Inflammatory macrophage (primary cell): ENCODE results near the gene RHOA.

Experiments used
- DNase-seq, 2 donors: peaks; one replicate each; pipeline ENCODE4 v3.0.0-alpha.2; 2020 to 2022

RHOA gene

DNA sequence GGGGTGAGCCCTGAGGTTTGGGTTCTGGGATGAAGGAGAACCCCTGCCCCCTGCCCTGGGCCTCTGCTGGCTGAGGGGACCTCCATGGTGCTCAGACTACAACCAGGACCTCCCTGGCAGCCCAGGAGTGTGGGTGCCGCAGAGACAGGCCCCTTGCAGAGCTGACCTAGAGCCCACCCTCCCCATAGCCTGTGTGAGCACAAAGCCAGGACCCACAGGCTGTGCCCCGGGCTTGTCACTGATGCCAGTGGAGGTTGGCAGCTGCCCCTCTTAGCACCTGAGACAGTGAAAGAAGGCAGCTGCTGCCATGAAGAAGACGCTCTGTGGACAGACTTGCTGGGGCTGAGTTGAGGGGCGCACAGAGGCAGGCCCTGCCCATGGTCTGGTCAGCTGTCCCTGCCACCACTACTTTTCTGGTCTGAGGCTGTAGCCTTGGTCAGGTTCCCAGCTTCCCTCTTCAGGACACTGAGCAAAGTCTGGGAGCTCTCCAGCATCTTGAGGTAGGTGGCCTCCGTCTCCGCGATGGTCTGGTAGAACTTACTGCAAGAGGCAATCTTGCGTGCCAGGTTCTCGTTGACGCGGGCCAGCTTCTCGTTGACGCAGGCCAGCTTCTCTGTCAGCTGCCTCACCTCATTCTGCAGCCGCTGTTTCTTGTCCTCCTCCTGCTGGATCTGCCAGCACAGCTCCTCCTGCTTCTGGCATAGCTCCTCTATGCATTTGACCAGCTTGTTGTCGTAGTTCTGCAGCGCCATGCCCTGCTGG is 94.9 kb downstream of the RHOA start:
- DNase-seq, result no peak

DNA sequence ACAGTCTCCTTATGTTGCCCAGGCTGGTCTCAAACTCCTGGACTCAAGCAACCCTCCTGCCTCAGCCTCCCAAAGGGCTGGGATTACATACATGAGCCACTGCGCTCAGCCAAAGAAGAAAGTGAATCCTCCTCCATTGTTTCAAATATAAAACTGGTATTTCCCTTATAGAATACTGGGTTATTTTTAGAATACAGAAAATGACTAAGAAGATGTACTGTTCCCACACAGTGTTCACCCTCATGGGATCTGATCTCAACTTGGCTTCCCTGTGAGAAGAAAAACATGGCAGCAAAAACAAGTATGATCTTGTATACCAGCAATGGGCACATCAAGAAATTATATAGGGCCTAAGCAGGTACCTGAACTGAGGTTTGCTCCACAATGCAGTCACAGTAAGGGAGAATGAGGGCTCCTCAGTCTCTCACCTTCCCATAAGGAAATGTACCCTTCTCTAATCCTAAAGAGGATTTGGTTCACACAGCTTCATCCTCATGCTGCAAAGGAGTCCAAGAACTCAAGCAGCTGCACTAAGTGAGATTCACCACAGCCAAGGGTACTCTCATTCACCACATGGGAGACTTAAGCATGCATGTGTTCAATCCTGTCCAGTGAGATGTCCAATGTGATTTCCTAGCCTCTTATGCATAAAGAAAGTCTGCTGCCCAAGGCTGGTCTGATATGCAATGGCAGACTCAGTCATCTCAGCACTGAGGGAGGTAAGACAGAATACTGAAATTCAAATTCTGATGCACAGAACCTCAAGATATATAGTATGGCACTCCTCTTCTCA is 97.7 kb downstream of the RHOA start:
- peak; percentile 56 to 68 for DNase-seq

GRCh38 chr3:49311283-49311682 is 100.5 kb downstream of the RHOA start:
- no peak for DNase-seq

GRCh38 chr3:49310677-49311076 is 101.1 kb downstream of the RHOA start:
- no peak for DNase-seq
